Measurements from ENCODE around the gene ARHGEF7.

GRCh38 chr13:111118898-111119607 is 3.9 kb downstream of the ARHGEF7 start:
- no peak for TF ChIP-seq CTCF (IDR thresholded peaks at IDR 0.05)
- TF ChIP-seq EP300 (IDR thresholded peaks at IDR 0.05): no peak
- no peak for TF ChIP-seq POLR2A (IDR thresholded peaks at IDR 0.05)

Data from stomach (tissue), 4 donors.